Gastroesophageal sphincter (tissue), 4 donors: ENCODE results near the gene ST8SIA6. TPM values are rescaled to one million over a fixed set of nuclear protein-coding genes. Genes with fewer than 3 reads are reported as not detected.

ENCODE experiments used
- ATAC-seq: fragments of 150-250 bp; one replicate; pipeline ENCODE4 v1.9.1; 2016; ENCODE audit warnings: mild to moderate bottlenecking, moderate library complexity
- H3K27ac ChIP-seq, 4 donors: fragments of 200-600 bp; sonication (generic) in 3 of 4; 1 replicate in 3 of 4; 2 replicates in 1 of 4; pipeline ENCODE4 v1.5.1; 2016 to 2019
- H3K27me3 ChIP-seq: fragments of 200-600 bp; sonication (generic); one replicate; pipeline ENCODE4 v1.5.1; 2019
- H3K36me3 ChIP-seq, 2 donors: fragments of 200-600 bp; sonication (generic); one replicate each; pipeline ENCODE4 v1.5.1; 2019; ENCODE audit warnings: control low read depth in 1 of 2
- H3K4me1 ChIP-seq, 3 donors: fragments of 200-600 bp; sonication (generic); 1 replicate in 2 of 3; 2 replicates in 1 of 3; pipeline ENCODE4 v1.5.1; 2016 to 2019; ENCODE audit warnings: control low read depth in 2 of 3
- H3K4me3 ChIP-seq, 2 donors: fragments of 200-600 bp; sonication (generic); one replicate each; pipeline ENCODE4 v1.5.1; 2019; ENCODE audit warnings: mild to moderate bottlenecking in 1 of 2, moderate library complexity in 1 of 2
- H3K9me3 ChIP-seq, 3 donors: fragments of 200-600 bp; sonication (generic); one replicate each; pipeline ENCODE4 v1.5.1; 2017 to 2019; ENCODE audit warnings: control low read depth in 2 of 3
- EP300 ChIP-seq: sonication (generic); formaldehyde crosslinking; IDR thresholded peaks from one replicate; pipeline ENCODE4 v1.6.1; 2017; ENCODE audit warnings: antibody characterized with exemption, mild to moderate bottlenecking
- POLR2A ChIP-seq, 2 donors: fragments of 450-650 bp; IDR thresholded peaks; one replicate each; pipeline ENCODE4 v1.6.1; 2017; ENCODE audit warnings: antibody characterized with exemption in 2 of 2, mild to moderate bottlenecking in 2 of 2, moderate library complexity in 1 of 2
- POLR2AphosphoS5 ChIP-seq: sonication (generic); formaldehyde crosslinking; IDR thresholded peaks from one replicate; pipeline ENCODE4 v1.6.1; 2017; ENCODE audit warnings: antibody characterized with exemption
- WGBS, 2 donors: methylation state at CpG; one replicate each; pipeline ENCODE4 v1.1.5; 2018; ENCODE audit warnings: low coverage in 1 of 2; 5-methylcytosine and 5-hydroxymethylcytosine counted together
- total RNA-seq, 4 donors: library from RNA; depleted of rRNA; stranded (reverse); fragments of >200 nt; gene quantifications; one replicate each; pipeline ENCODE4 v1.1.0, GENCODE V29; 2016
- TF ChIP-seq, protein P1 (sequence below), 4 experiments: fragments of 200-600 bp in 2 of 4; fragments of 450-650 bp in 2 of 4; sonication (generic) in 1 of 4; IDR thresholded peaks; one replicate each; pipeline ENCODE4 v1.5.1; 2017 to 2019; ENCODE audit warnings: antibody characterized with exemption in 4 of 4, mild to moderate bottlenecking in 2 of 4, moderate library complexity in 2 of 4

ST8SIA6 gene
- total RNA-seq, 4 donors from 2014 or later, result 1.5 to 1.9 TPM; not detected in 2

DNA sequence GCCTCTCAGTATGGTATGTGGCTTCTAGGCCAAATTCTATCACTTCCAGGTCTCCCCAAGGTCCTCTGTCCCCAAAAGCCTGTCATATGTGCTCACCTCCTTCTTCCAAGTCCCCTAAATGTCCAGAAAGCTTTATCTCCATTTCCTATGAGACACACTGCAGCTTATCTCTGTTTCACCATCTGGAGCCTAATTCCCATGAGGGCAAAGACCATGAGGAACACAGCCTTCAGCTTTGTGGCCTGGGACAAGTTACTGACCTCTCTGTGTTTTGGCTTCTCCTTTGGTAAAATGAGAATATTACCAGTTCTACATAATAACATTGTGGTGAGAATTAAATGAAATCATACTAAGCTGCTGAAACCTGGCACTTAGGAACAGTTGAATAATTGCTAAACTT lies 19.2 kb downstream of the ST8SIA6 start:
- Histone ChIP-seq H3K27ac (no peak overlapping the region), H3K27me3 (peaks cover 45% of the 10 kb centered on the region), H3K4me3 (no peak overlapping the region), H3K4me1 (no peaks in the 10 kb centered on the region), H3K36me3 (no peaks in the 10 kb centered on the region), H3K9me3 (no peaks in the 10 kb centered on the region)
- no peak for TF ChIP-seq POLR2AphosphoS5
- ATAC-seq, result no peak

DNA sequence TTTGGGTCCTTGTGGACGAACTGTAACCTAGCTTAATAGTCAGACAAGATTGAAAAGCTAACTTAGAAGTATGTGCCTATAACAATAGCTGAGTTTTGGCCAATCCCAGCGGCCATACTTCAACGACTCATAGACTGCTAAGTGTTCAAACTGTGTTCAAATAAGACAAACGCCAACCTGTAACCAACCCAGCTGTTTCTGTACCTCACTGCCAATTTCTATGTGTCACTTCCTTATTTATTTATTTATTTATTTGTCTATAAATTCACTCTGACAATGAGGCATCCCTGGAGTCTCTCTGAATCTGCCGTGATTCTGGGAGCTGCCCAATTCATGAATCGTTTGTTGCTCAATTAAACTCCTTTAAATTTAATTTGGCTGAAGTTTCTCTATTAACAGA lies 21.7 kb downstream of the ST8SIA6 start:
- ATAC-seq, result no peak
- H3K36me3 ChIP-seq, result no peaks in the 10 kb centered on the region
- 62 to 84% methylated on average over 6 of the region's 6 CpGs for WGBS, 2 donors
- TF ChIP-seq, protein P1, sequence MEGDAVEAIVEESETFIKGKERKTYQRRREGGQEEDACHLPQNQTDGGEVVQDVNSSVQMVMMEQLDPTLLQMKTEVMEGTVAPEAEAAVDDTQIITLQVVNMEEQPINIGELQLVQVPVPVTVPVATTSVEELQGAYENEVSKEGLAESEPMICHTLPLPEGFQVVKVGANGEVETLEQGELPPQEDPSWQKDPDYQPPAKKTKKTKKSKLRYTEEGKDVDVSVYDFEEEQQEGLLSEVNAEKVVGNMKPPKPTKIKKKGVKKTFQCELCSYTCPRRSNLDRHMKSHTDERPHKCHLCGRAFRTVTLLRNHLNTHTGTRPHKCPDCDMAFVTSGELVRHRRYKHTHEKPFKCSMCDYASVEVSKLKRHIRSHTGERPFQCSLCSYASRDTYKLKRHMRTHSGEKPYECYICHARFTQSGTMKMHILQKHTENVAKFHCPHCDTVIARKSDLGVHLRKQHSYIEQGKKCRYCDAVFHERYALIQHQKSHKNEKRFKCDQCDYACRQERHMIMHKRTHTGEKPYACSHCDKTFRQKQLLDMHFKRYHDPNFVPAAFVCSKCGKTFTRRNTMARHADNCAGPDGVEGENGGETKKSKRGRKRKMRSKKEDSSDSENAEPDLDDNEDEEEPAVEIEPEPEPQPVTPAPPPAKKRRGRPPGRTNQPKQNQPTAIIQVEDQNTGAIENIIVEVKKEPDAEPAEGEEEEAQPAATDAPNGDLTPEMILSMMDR (IDR thresholded peaks at IDR 0.05), result no peak
- TF ChIP-seq EP300 (no peak), POLR2AphosphoS5 (no peak), POLR2A (IDR thresholded peaks at IDR 0.05) (no peak)
- peaks cover 39% of the 10 kb centered on the region for H3K27me3 ChIP-seq
- H3K27ac ChIP-seq, result no peak overlapping the region
- no peaks in the 10 kb centered on the region for H3K4me1 ChIP-seq
- H3K4me3 ChIP-seq, result no peak overlapping the region
- no peaks in the 10 kb centered on the region for H3K9me3 ChIP-seq

DNA sequence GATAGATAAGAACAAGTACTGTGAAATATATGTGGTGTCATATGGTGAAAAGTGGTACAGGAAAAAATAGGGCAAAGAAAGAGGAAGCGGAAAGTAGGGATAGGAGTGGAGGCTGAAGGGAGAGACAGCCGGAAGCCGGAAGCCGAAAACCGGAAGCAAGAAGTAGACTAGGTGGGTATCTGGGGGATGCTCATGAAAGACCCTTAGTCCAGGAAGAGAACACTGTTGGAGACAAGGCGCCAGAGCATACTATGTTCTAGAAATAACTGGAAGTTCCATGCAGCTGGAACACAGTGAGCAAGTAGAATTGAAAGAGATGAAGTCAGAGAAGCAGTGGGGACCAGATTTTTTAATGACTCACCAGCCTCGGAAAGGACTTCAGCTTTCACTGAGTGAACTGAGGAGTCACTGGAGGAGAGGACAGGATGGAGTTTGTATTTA lies 22.5 kb downstream of the ST8SIA6 start:
- 70 to 85% methylated on average over 7 of the region's 7 CpGs for WGBS, 2 donors
- H3K27me3 ChIP-seq, result peaks cover 37% of the 10 kb centered on the region

DNA sequence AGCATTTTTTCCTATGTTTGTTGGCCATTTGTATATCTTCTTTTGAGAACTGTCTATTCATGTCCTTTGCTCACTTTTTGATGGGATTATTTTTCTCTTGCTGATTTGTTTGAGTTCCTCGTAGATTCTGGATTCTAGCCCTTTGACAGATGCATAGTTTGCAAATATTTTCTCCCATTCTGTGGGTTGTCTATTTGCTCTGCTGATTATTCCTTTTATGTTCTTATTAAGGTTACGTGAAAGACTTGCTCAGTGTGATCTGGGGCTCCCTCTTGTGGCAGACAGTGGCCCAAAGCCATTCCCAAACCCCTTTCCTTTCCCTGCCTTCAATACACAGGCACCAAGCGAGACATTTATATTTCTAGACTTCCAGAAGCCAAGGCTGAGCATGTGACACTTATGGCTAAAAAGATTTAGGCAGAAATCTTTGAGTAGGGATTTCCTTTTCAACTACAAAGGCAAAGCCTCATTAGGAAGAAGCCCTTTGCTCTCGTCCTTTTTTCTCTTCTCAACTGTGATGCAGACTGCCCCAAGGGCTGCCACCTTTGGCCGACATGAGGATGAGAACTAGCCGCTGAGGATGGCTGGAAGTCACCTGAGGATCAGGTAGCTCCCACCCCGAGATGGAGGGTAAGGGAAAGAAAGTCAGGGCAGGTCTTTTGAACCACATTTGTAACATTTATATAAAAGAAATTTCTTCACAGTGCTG lies 23.6 kb downstream of the ST8SIA6 start:
- Histone ChIP-seq H3K36me3 (no peaks in the 10 kb centered on the region), H3K4me3 (no peak overlapping the region), H3K27ac (no peak overlapping the region), H3K4me1 (no peaks in the 10 kb centered on the region), H3K9me3 (no peaks in the 10 kb centered on the region), H3K27me3 (peaks cover 35% of the 10 kb centered on the region)
- 0 to 16% methylated on average over 1 to 7 of the region's 7 CpGs for WGBS, 2 donors
- TF ChIP-seq, protein P1 (IDR thresholded peaks at IDR 0.05), result peak; percentile 70 to 86 (median 74)
- TF ChIP-seq EP300 (no peak), POLR2A (IDR thresholded peaks at IDR 0.05) (no peak)
- peak; percentile 74 for ATAC-seq

More for the DNA sequence above, 22.5 kb downstream of the ST8SIA6 start:
- no peak overlapping the region for H3K27ac ChIP-seq
- H3K36me3 ChIP-seq, result no peaks in the 10 kb centered on the region
- no peak overlapping the region for H3K4me3 ChIP-seq
- TF ChIP-seq, protein P1 (IDR thresholded peaks at IDR 0.05), result no peak
- no peak for TF ChIP-seq POLR2A (IDR thresholded peaks at IDR 0.05)
- TF ChIP-seq POLR2AphosphoS5, result no peak
- no peak for TF ChIP-seq EP300
- no peak for ATAC-seq
- H3K4me1 ChIP-seq, result no peaks in the 10 kb centered on the region
- no peaks in the 10 kb centered on the region for H3K9me3 ChIP-seq

DNA sequence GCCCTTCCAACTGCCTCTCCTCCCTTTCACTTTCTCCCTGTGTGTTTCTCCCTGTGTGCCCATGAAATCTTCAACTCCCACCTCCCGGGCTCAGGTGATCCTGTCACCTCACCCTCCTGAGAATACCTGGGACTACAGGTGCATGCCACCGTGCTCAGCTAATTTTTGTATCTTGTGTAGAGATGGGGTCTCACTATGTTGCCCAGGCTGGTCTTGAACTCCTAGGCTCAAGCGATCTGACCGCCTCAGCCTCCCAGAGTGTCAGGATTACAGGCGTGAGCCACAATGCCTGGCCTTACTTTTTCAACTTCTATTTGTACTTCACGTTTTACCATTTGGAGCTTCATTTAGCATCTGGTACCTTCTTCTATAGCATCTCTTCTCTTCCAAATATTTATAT lies 24.9 kb downstream of the ST8SIA6 start:
- H3K27me3 ChIP-seq, result peaks cover 28% of the 10 kb centered on the region
- no peak for TF ChIP-seq EP300
- TF ChIP-seq POLR2A (IDR thresholded peaks at IDR 0.05), result no peak
- TF ChIP-seq, protein P1 (IDR thresholded peaks at IDR 0.05), result no peak
- TF ChIP-seq POLR2AphosphoS5, result no peak
- no peak for ATAC-seq
- no peaks in the 10 kb centered on the region for H3K36me3 ChIP-seq
- no peaks in the 10 kb centered on the region for H3K4me1 ChIP-seq
- 92% methylated on average over 6 of the region's 6 CpGs; no CpG with 5 or more reads in 1 of the 2 donors for WGBS, 2 donors
- H3K4me3 ChIP-seq, result no peak overlapping the region
- H3K9me3 ChIP-seq, result no peaks in the 10 kb centered on the region
- H3K27ac ChIP-seq, result no peak overlapping the region
